Measurements from ENCODE around the gene CCT7.

GRCh38 chr2:73272270-73272669, 38.2 kb downstream of the CCT7 start:
- TF ChIP-seq CTCF (IDR thresholded peaks at IDR 0.05) (no peak), NR1H2 (CRISPR knock-in tag; IDR thresholded peaks at IDR 0.05) (no peak), PREB (CRISPR knock-in tag; IDR thresholded peaks at IDR 0.05; ENCODE audit: borderline replicate concordance) (no peak), NR3C1 (CRISPR knock-in tag; conservative IDR thresholded peaks at IDR 0.05; ENCODE audit: low read depth) (no peak), E2F1 (CRISPR knock-in tag; IDR thresholded peaks at IDR 0.05) (no peak), E2F4 (CRISPR knock-in tag; IDR thresholded peaks at IDR 0.05; ENCODE audit: borderline replicate concordance, low read depth) (no peak), ZNF416 (CRISPR knock-in tag; IDR thresholded peaks at IDR 0.05) (no peak), MAX (CRISPR knock-in tag; IDR thresholded peaks at IDR 0.05) (no peak), USF2 (CRISPR knock-in tag; IDR thresholded peaks at IDR 0.05) (no peak), CBFB (CRISPR knock-in tag; IDR thresholded peaks at IDR 0.05; ENCODE audit: low read depth) (no peak), CREB1 (CRISPR knock-in tag; IDR thresholded peaks at IDR 0.05) (no peak), TEAD4 (CRISPR knock-in tag; IDR thresholded peaks at IDR 0.05) (no peak)

Measured in WTC11 (cell line).